ENCODE data around the gene NUP93. TPM values are rescaled to one million over a fixed set of nuclear protein-coding genes. Genes with fewer than 3 reads are reported as not detected.

NUP93 gene
- total RNA-seq, 1 donor from 2014 or later, result 50.0 TPM

DNA sequence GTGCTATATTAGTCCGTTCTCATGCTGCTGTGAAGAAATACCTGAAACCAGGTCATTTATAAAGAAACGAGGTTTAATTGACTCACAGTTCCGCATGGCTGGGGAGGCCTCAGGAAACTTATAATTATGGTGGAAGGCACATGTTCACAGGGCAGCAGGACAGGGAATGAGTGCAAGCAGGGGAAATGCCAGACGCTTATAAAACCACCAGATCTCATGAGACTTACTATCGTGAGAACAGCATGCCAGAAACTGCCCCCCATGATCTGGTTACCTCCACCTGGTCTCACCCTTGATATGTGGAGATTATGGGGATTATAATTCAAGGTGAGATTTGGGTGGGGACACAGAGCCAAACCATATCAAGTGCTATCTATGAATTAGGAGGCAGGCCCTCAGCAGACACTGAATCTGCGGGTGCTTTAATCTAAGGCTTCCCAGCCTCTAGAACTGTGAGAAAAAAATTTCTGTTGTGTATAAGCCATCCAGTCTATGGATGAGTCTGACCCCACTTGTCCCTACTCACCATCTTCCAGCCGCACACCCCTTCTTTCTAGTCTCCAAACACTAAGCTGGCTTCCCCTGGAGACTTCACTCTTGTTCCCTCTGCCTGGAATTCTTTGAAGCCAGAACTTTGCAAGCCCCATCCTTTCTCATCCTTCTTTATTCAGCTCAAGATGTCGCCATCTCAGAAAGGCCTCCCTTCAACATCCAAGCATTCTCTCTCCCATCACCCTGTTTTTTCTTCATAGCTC, 772 bp upstream of the NUP93 start:
- Mint-ChIP-seq H3K9me3 (ENCODE audit: low read depth) (no peaks in the 10 kb centered on the region), H3K4me3 (ENCODE audit: unreplicated experiment) (no peak overlapping the region), H3K27me3 (ENCODE audit: low read depth) (no peaks in the 10 kb centered on the region), H3K36me3 (ENCODE audit: low read depth) (no peaks in the 10 kb centered on the region), H3K27ac (ENCODE audit: unreplicated experiment) (peak overlapping the region; percentile 94), H3K4me1 (ENCODE audit: low read depth) (peaks cover 13% of the 10 kb centered on the region)
- no peak for DNase-seq (ENCODE audit: low spot score)
- TF ChIP-seq, protein P1, sequence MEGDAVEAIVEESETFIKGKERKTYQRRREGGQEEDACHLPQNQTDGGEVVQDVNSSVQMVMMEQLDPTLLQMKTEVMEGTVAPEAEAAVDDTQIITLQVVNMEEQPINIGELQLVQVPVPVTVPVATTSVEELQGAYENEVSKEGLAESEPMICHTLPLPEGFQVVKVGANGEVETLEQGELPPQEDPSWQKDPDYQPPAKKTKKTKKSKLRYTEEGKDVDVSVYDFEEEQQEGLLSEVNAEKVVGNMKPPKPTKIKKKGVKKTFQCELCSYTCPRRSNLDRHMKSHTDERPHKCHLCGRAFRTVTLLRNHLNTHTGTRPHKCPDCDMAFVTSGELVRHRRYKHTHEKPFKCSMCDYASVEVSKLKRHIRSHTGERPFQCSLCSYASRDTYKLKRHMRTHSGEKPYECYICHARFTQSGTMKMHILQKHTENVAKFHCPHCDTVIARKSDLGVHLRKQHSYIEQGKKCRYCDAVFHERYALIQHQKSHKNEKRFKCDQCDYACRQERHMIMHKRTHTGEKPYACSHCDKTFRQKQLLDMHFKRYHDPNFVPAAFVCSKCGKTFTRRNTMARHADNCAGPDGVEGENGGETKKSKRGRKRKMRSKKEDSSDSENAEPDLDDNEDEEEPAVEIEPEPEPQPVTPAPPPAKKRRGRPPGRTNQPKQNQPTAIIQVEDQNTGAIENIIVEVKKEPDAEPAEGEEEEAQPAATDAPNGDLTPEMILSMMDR (IDR thresholded peaks at IDR 0.05), result no peak

DNA sequence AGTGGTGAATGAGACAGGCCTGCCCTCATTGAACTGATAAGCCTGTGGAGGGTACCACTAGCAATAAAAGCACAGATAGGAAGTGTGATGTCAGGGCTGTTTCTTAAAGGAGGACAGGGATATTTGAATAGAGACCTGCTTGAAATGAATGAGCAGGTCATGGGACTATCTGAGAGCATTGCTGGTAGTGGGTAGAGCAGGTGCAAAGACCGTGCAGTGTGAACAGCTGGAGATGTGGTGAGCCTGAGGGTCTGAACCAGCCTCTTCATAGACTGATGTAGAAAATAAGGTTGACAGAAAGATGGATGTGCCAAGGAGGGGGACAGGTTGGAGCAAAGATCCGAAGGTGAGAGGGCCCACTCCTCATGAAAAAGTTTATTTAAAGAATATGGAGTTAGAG, 2.4 kb downstream of the NUP93 start:
- H3K36me3 Mint-ChIP-seq (ENCODE audit: low read depth), result no peaks in the 10 kb centered on the region
- no peaks in the 10 kb centered on the region for H3K9me3 Mint-ChIP-seq (ENCODE audit: low read depth)
- H3K4me3 Mint-ChIP-seq (ENCODE audit: unreplicated experiment), result no peak overlapping the region
- peaks cover 13% of the 10 kb centered on the region for H3K4me1 Mint-ChIP-seq (ENCODE audit: low read depth)
- no peaks in the 10 kb centered on the region for H3K27me3 Mint-ChIP-seq (ENCODE audit: low read depth)
- no peak for DNase-seq (ENCODE audit: low spot score)
- TF ChIP-seq, protein P1 (IDR thresholded peaks at IDR 0.05), result no peak
- H3K27ac Mint-ChIP-seq (ENCODE audit: unreplicated experiment), result no peak overlapping the region

DNA sequence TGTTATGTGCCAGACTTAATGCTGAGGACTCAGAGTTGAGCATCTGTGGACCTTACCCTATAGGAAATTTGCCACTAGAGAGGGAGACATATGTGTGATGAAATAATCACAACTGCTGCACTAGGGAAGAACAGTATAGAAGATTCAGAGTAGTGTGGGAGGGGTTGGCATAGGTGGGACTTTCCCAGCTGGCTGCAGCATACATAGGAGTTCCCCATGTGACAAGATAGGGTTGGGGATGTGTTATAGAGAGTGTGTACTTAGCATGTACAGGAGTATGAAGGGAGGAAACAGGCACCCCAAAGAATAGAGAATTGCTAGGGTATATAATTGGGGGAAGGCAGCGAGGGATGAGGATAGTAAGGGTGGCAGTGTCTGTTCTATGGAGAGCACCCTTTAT, 2.9 kb downstream of the NUP93 start:
- Mint-ChIP-seq H3K4me1 (ENCODE audit: low read depth) (peaks cover 13% of the 10 kb centered on the region), H3K36me3 (ENCODE audit: low read depth) (no peaks in the 10 kb centered on the region), H3K4me3 (ENCODE audit: unreplicated experiment) (no peak overlapping the region), H3K27ac (ENCODE audit: unreplicated experiment) (no peak overlapping the region), H3K27me3 (ENCODE audit: low read depth) (no peaks in the 10 kb centered on the region), H3K9me3 (ENCODE audit: low read depth) (no peaks in the 10 kb centered on the region)
- TF ChIP-seq, protein P1 (IDR thresholded peaks at IDR 0.05), result no peak
- no peak for DNase-seq (ENCODE audit: low spot score)

DNA sequence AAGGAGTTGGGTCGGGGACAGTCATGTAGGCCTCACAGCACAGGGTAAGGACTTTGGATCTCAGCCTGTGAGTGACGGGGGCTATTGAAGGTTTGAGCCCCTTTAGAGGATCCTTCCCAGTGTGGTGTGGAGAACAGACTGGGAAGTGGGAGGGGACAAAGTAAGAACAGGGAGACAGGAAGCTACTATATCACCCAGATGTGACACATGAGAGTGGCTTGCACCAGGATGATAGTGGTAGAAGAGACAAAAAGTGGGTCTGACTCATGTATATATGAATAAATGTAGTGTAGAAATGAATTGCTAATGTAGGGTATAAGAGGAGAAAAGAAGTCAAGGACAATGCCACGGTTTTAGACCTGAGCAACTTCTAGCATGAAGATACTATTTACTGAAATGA, 4.5 kb downstream of the NUP93 start:
- H3K4me3 Mint-ChIP-seq (ENCODE audit: unreplicated experiment), result no peak overlapping the region
- TF ChIP-seq, protein P1 (IDR thresholded peaks at IDR 0.05), result no peak
- no peaks in the 10 kb centered on the region for H3K9me3 Mint-ChIP-seq (ENCODE audit: low read depth)
- no peaks in the 10 kb centered on the region for H3K36me3 Mint-ChIP-seq (ENCODE audit: low read depth)
- H3K27ac Mint-ChIP-seq (ENCODE audit: unreplicated experiment), result no peak overlapping the region
- no peaks in the 10 kb centered on the region for H3K27me3 Mint-ChIP-seq (ENCODE audit: low read depth)
- no peak for DNase-seq (ENCODE audit: low spot score)
- H3K4me1 Mint-ChIP-seq (ENCODE audit: low read depth), result peaks cover 7% of the 10 kb centered on the region

DNA sequence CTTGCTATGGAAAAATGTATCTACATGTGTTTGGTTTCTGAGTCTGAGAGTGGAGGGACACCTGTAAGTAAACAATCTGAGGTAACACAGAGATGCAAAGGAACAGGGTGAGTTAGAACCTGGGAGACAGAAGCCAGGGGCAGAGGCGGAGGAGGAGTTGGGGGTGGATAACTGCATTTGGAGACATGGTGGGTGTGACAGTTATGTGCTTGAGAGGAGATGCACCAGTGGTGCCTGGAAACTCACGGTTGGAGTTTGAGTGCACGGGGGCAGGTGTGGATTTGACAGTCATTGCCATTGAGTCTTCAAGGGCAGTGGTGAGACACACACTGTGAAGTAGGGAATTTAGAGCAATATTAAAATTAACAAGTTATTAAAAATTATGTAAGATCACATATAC, 6.5 kb downstream of the NUP93 start:
- DNase-seq (ENCODE audit: low spot score), result no peak
- Mint-ChIP-seq H3K9me3 (ENCODE audit: low read depth) (no peaks in the 10 kb centered on the region), H3K27ac (ENCODE audit: unreplicated experiment) (no peak overlapping the region), H3K36me3 (ENCODE audit: low read depth) (no peaks in the 10 kb centered on the region), H3K4me3 (ENCODE audit: unreplicated experiment) (no peak overlapping the region), H3K27me3 (ENCODE audit: low read depth) (no peaks in the 10 kb centered on the region), H3K4me1 (ENCODE audit: low read depth) (peaks cover 4% of the 10 kb centered on the region)
- TF ChIP-seq, protein P1 (IDR thresholded peaks at IDR 0.05), result no peak
